Measurements from ENCODE around the gene TNS4.

DNA sequence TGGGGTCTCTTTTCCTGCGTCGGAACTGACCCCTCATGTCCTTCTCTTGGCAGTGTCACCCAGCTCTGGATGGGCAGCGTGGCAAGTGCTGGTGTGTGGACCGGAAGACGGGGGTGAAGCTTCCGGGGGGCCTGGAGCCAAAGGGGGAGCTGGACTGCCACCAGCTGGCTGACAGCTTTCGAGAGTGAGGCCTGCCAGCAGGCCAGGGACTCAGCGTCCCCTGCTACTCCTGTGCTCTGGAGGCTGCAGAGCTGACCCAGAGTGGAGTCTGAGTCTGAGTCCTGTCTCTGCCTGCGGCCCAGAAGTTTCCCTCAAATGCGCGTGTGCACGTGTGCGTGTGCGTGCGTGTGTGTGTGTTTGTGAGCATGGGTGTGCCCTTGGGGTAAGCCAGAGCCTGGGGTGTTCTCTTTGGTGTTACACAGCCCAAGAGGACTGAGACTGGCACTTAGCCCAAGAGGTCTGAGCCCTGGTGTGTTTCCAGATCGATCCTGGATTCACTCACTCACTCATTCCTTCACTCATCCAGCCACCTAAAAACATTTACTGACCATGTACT, 44.9 kb downstream of the TNS4 start:
- TF ChIP-seq, protein P1, sequence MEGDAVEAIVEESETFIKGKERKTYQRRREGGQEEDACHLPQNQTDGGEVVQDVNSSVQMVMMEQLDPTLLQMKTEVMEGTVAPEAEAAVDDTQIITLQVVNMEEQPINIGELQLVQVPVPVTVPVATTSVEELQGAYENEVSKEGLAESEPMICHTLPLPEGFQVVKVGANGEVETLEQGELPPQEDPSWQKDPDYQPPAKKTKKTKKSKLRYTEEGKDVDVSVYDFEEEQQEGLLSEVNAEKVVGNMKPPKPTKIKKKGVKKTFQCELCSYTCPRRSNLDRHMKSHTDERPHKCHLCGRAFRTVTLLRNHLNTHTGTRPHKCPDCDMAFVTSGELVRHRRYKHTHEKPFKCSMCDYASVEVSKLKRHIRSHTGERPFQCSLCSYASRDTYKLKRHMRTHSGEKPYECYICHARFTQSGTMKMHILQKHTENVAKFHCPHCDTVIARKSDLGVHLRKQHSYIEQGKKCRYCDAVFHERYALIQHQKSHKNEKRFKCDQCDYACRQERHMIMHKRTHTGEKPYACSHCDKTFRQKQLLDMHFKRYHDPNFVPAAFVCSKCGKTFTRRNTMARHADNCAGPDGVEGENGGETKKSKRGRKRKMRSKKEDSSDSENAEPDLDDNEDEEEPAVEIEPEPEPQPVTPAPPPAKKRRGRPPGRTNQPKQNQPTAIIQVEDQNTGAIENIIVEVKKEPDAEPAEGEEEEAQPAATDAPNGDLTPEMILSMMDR (IDR thresholded peaks at IDR 0.05), result no peak
- no peak for TF ChIP-seq POLR2A (IDR thresholded peaks at IDR 0.05)

Measured in esophagus squamous epithelium (tissue), 4 donors.